Bronchial smooth muscle cell (primary cell): Measurements from ENCODE around the gene LFNG. TPM values are rescaled to one million over a fixed set of nuclear protein-coding genes. Genes with fewer than 3 reads are reported as not detected.

Experiments
- total RNA-seq: library from RNA; depleted of rRNA; stranded (reverse); fragments of >200 nt; gene quantifications from 2 replicates; pipeline ENCODE4 v1.2.1, GENCODE V29; 2014

LFNG gene
- 1.4 and 1.6 TPM in 2 replicates for total RNA-seq

GRCh38 chr7:2519119-2519930 is at the start of gene LFNG:
Gene LFNG, plus strand, starts transcription at chr7:2519774. Its CDS starts 88 bp downstream, at chr7:2519862.

GRCh38 chr7:2476298-2476697 is 43.3 kb upstream of the LFNG start, which contains the start of gene GRIFIN:
Gene GRIFIN, minus strand, starts transcription at chr7:2476398. Its CDS starts 15 bp downstream, at chr7:2476383.

GRCh38 chr7:2555121-2556052 is 35.8 kb downstream of the LFNG start, which contains the start of gene BRAT1:
Gene BRAT1, minus strand, starts transcription at chr7:2555524. Its CDS starts 1,093 bp downstream, at chr7:2554431.

GRCh38 chr7:2558629-2559282 is 39.2 kb downstream of the LFNG start, which contains the start of gene IQCE:
Gene IQCE, plus strand, starts transcription at chr7:2558979. Its CDS starts 203 bp downstream, at chr7:2559182.

Other genes with a start within 250 kb of the LFNG start
- gene SNX8, start 205.3 kb upstream of the LFNG start, total RNA-seq, result 16.7 and 21.2 TPM in 2 replicates
- 123 and 139 TPM in 2 replicates for gene EIF3B, start 164.9 kb upstream of the LFNG start, total RNA-seq
- 2.7 and 4.1 TPM in 2 replicates for gene CHST12, start 116.2 kb upstream of the LFNG start, total RNA-seq
- not detected in 2 replicates for gene GRIFIN, start 43.4 kb upstream of the LFNG start, total RNA-seq
- gene BRAT1, start 35.8 kb downstream of the LFNG start, total RNA-seq, result 16.8 and 17.7 TPM in 2 replicates
- 9.0 and 10.4 TPM in 2 replicates for gene IQCE, start 39.2 kb downstream of the LFNG start, total RNA-seq
- 27.9 and 37.3 TPM in 2 replicates for gene TTYH3, start 112.2 kb downstream of the LFNG start, total RNA-seq
- gene AMZ1, start 168.4 kb downstream of the LFNG start, total RNA-seq, result 0.32 and 0.43 TPM in 2 replicates